Osteoblast (primary cell): Measurements from ENCODE around the gene PDLIM7. TPM values are rescaled to one million over a fixed set of nuclear protein-coding genes. Genes with fewer than 3 reads are reported as not detected.

Experiments used
- DNase-seq: peaks from one replicate; pipeline ENCODE4 v3.0.0; 2011; ENCODE audit warnings: low spot score, mixed read lengths; ENCODE audit not compliant: insufficient read length; ENCODE audit errors: missing footprints
- H2AFZ ChIP-seq: 2 replicates; pipeline ENCODE4 v1.6.0; 2011; ENCODE audit warnings: mild to moderate bottlenecking, low read length
- H3K27ac ChIP-seq: 2 replicates; pipeline ENCODE4 v1.5.1; 2011; ENCODE audit warnings: mild to moderate bottlenecking, low read depth, low read length, moderate library complexity
- H3K27me3 ChIP-seq: 2 replicates; pipeline ENCODE4 v1.6.0; 2012; ENCODE audit warnings: mild to moderate bottlenecking, control low read depth, inconsistent platforms, low read length, moderate library complexity; ENCODE audit not compliant: insufficient read depth
- H3K36me3 ChIP-seq: 2 replicates; pipeline ENCODE4 v1.5.1; 2011; ENCODE audit warnings: mild to moderate bottlenecking, low read length, control low read depth, moderate library complexity; ENCODE audit not compliant: insufficient read depth
- H3K4me1 ChIP-seq: 2 replicates; pipeline ENCODE4 v1.5.1; 2011; ENCODE audit warnings: mild to moderate bottlenecking, low read length, control low read depth, moderate library complexity; ENCODE audit not compliant: insufficient read depth
- H3K4me2 ChIP-seq: 2 replicates; pipeline ENCODE4 v1.6.0; 2011; ENCODE audit warnings: mild to moderate bottlenecking, low read length; ENCODE audit not compliant: insufficient read depth
- H3K4me3 ChIP-seq: fragments of 200-600 bp; sonication (generic); 3 replicates; pipeline ENCODE4 v1.5.1; 2012; ENCODE audit warnings: mild to moderate bottlenecking, low read length, inconsistent platforms; ENCODE audit not compliant: insufficient read depth
- H3K79me2 ChIP-seq: 2 replicates; pipeline ENCODE4 v1.6.0; 2012; ENCODE audit warnings: mild to moderate bottlenecking, low read length, control low read depth, inconsistent platforms; ENCODE audit not compliant: insufficient read depth
- H3K9me3 ChIP-seq: 2 replicates; pipeline ENCODE4 v1.5.1; 2011; ENCODE audit warnings: low read depth, low read length, control low read depth
- H4K20me1 ChIP-seq: 2 replicates; pipeline ENCODE4 v1.6.0; 2012; ENCODE audit warnings: mild to moderate bottlenecking, low read length, control low read depth; ENCODE audit not compliant: insufficient read depth
- CTCF ChIP-seq: IDR thresholded peaks from 2 replicates; pipeline ENCODE4 v1.5.1; 2011; ENCODE audit warnings: mild to moderate bottlenecking, low read depth, low read length, moderate library complexity; ENCODE audit errors: extremely low read depth
- total RNA-seq: library from RNA; depleted of rRNA; stranded (reverse); fragments of >200 nt; gene quantifications from 2 replicates; pipeline ENCODE4 v1.2.3, GENCODE V29; 2012

The PDLIM7 gene
- total RNA-seq, 1 donor, result 159 TPM

- DNase-seq, result peak; percentile 82
- Histone ChIP-seq H2AFZ (no peak overlapping the region), H3K79me2 (peaks cover 71% of the 10 kb centered on the region), H3K36me3 (peaks cover 87% of the 10 kb centered on the region), H4K20me1 (peaks cover 84% of the 10 kb centered on the region), H3K4me2 (no peak overlapping the region), H3K27me3 (no peaks in the 10 kb centered on the region), H3K27ac (no peak overlapping the region), H3K4me3 (no peak overlapping the region), H3K9me3 (no peaks in the 10 kb centered on the region), H3K4me1 (peaks cover 33% of the 10 kb centered on the region)
- no peak for TF ChIP-seq CTCF
Observed at GRCh38 chr5:177490311-177490991, 7.0 kb downstream of the PDLIM7 start.

GRCh38 chr5:177489119-177489716 lies 8.2 kb downstream of the PDLIM7 start:
- Histone ChIP-seq H4K20me1 (peaks cover 84% of the 10 kb centered on the region), H3K4me2 (no peak overlapping the region), H3K36me3 (peaks cover 95% of the 10 kb centered on the region), H3K27me3 (no peaks in the 10 kb centered on the region), H2AFZ (no peak overlapping the region), H3K4me3 (no peak overlapping the region), H3K79me2 (peaks cover 68% of the 10 kb centered on the region), H3K4me1 (peaks cover 20% of the 10 kb centered on the region), H3K9me3 (no peaks in the 10 kb centered on the region), H3K27ac (no peak overlapping the region)
- DNase-seq, result no peak
- no peak for TF ChIP-seq CTCF

- H3K27me3 ChIP-seq, result no peaks in the 10 kb centered on the region
- H3K4me1 ChIP-seq, result peaks cover 8% of the 10 kb centered on the region
- no peak for DNase-seq
- no peak overlapping the region for H3K4me3 ChIP-seq
- peaks cover 95% of the 10 kb centered on the region for H3K36me3 ChIP-seq
- H2AFZ ChIP-seq, result no peak overlapping the region
- no peak overlapping the region for H3K4me2 ChIP-seq
- H4K20me1 ChIP-seq, result peaks cover 83% of the 10 kb centered on the region
- H3K9me3 ChIP-seq, result no peaks in the 10 kb centered on the region
- TF ChIP-seq CTCF, result no peak
- H3K27ac ChIP-seq, result no peak overlapping the region
- H3K79me2 ChIP-seq, result peaks cover 56% of the 10 kb centered on the region
Observed at GRCh38 chr5:177487975-177488374, 9.4 kb downstream of the PDLIM7 start.

GRCh38 chr5:177487144-177487543 lies 10.3 kb downstream of the PDLIM7 start:
- no peak for DNase-seq
- Histone ChIP-seq H3K27ac (no peak overlapping the region), H3K36me3 (peaks cover 95% of the 10 kb centered on the region), H3K9me3 (no peaks in the 10 kb centered on the region), H3K4me1 (peaks cover 3% of the 10 kb centered on the region), H3K4me3 (no peak overlapping the region), H4K20me1 (peaks cover 76% of the 10 kb centered on the region), H3K4me2 (no peak overlapping the region), H3K79me2 (peaks cover 48% of the 10 kb centered on the region), H3K27me3 (no peaks in the 10 kb centered on the region), H2AFZ (no peak overlapping the region)
- no peak for TF ChIP-seq CTCF
